Stimulated activated memory B cell treated with anti-CD40 and anti-IgM and Interleukin-4, amounts not matched to agents 10 μg/mL and 1 μg/mL and 100 μg/mL, for 72 hours (primary cell): ENCODE data around the gene SHKBP1.
A peak's percentile ranks its signal among the peaks of the same experiment; 100 is the strongest.

ENCODE experiments used
- ATAC-seq: fragments of 150-1000 bp; cut with Tn5 transposase; 2 replicates; pipeline ENCODE4 v1.10.0; 2021
- H3K27ac Mint-ChIP-seq: one replicate; pipeline ENCODE4 v1.8.0; 2022; ENCODE audit warnings: mild to moderate bottlenecking, mixed read lengths
- H3K27me3 Mint-ChIP-seq: one replicate; pipeline ENCODE4 v1.8.0; 2022; ENCODE audit warnings: mixed read lengths
- H3K36me3 Mint-ChIP-seq: one replicate; pipeline ENCODE4 v1.8.0; 2022; ENCODE audit warnings: mixed read lengths
- H3K4me1 Mint-ChIP-seq: one replicate; pipeline ENCODE4 v1.8.0; 2022; ENCODE audit warnings: mixed read lengths
- H3K4me3 Mint-ChIP-seq: one replicate; pipeline ENCODE4 v1.8.0; 2022; ENCODE audit warnings: mild to moderate bottlenecking, moderate library complexity, mixed read lengths
- H3K9me3 Mint-ChIP-seq: one replicate; pipeline ENCODE4 v1.8.0; 2022; ENCODE audit warnings: mixed read lengths

Gene SHKBP1

DNA sequence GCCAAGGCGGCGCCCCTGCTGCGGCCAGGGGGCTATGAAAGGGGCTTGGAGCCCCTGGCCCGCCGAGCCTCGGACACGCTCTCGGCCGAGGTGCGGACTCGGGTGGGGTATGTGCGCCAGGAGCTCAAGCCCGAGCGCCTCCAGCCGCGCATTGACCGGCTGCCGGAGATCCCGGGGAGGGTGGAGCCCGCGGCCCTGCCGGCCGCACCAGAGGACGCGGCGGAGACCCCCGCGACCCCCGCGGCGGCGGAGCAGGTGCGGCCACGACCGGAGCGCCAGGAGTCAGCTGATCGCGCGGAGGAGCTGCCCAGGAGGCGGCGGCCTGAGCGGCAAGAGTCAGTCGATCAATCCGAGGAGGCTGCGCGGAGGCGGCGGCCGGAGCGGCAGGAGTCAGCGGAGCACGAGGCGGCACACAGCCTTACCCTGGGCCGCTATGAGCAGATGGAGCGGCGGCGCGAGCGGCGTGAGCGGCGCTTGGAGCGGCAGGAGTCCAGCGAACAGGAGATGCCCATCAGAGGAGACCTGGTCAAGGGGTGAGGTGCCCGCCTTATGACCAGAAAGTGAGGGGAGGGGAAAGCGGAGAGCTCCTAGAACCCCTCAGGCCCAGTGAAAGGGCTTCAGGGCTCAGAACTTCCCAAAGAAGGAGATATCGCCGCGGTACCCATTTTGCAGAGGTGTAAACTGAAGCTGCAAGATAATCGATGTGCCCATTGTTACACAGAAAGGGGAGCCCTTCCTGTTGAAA lies 8.8 kb upstream of the SHKBP1 start:
- Mint-ChIP-seq H3K4me3 (peak overlapping the region; percentile 56), H3K27ac (no peak overlapping the region), H3K4me1 (peaks cover 28% of the 10 kb centered on the region), H3K27me3 (peaks cover 36% of the 10 kb centered on the region), H3K36me3 (no peaks in the 10 kb centered on the region), H3K9me3 (peaks cover 3% of the 10 kb centered on the region)
- no peak for ATAC-seq

GRCh38 chr19:40570313-40571004 lies 6.2 kb upstream of the SHKBP1 start:
- peak; percentile 97 for ATAC-seq
- H3K27ac Mint-ChIP-seq = peak overlapping the region; percentile 25
- peak overlapping the region; percentile 68 for H3K4me3 Mint-ChIP-seq
- peaks cover 16% of the 10 kb centered on the region for H3K27me3 Mint-ChIP-seq
- peaks cover 28% of the 10 kb centered on the region for H3K4me1 Mint-ChIP-seq
- peaks cover 3% of the 10 kb centered on the region for H3K9me3 Mint-ChIP-seq
- H3K36me3 Mint-ChIP-seq = no peaks in the 10 kb centered on the region

GRCh38 chr19:40571005-40571318 lies 5.7 kb upstream of the SHKBP1 start:
- Mint-ChIP-seq H3K4me3 (peak overlapping the region; percentile 62), H3K36me3 (no peaks in the 10 kb centered on the region), H3K27me3 (peaks cover 11% of the 10 kb centered on the region), H3K27ac (peak overlapping the region; percentile 25), H3K9me3 (peaks cover 3% of the 10 kb centered on the region), H3K4me1 (peaks cover 32% of the 10 kb centered on the region)
- no peak for ATAC-seq

DNA sequence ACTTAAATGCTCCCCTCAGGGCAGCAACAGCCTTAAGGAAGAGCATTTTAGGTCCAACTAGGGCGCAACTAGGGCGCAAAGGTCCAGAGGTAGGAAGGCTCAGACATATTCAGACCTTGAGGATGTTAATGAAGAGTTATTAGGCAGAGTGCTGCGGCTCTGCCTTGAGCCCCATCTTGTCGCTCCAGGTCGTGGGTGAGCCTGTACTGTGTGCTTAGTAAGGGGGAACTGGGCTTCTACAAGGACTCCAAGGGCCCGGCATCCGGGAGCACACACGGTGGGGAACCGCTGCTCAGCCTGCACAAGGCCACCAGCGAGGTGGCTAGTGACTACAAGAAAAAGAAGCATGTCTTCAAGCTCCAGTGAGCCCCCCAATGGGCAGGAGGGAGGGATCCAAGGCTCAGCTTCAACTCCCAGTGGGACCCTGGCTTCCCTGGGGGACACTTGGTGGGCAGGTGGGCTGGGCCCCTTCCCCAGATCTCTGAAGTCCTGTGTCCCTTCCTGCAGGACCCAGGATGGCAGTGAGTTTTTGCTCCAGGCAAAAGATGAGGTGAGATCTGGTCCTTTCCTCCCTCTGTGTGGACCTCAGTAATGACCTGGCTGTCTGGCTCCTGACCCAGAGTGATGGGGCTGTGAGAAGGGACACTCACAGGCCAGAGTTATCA lies 4.7 kb upstream of the SHKBP1 start:
- ATAC-seq = no peak
- Mint-ChIP-seq H3K9me3 (peaks cover 3% of the 10 kb centered on the region), H3K27ac (peak overlapping the region; percentile 36), H3K4me1 (peaks cover 34% of the 10 kb centered on the region), H3K36me3 (no peaks in the 10 kb centered on the region), H3K27me3 (peaks cover under 1% of the 10 kb centered on the region), H3K4me3 (no peak overlapping the region)

- H3K27me3 Mint-ChIP-seq = no peaks in the 10 kb centered on the region
- peaks cover 43% of the 10 kb centered on the region for H3K4me1 Mint-ChIP-seq
- H3K36me3 Mint-ChIP-seq = peaks cover 16% of the 10 kb centered on the region
- H3K27ac Mint-ChIP-seq = no peak overlapping the region
- H3K4me3 Mint-ChIP-seq = no peak overlapping the region
- H3K9me3 Mint-ChIP-seq = peaks cover 3% of the 10 kb centered on the region
- ATAC-seq = no peak
These were observed 1.3 kb upstream of the SHKBP1 start for GRCh38 chr19:40575326-40575725.

- peaks cover 44% of the 10 kb centered on the region for H3K4me1 Mint-ChIP-seq
- H3K4me3 Mint-ChIP-seq = peak overlapping the region; percentile 80
- H3K36me3 Mint-ChIP-seq = peaks cover 24% of the 10 kb centered on the region
- H3K27me3 Mint-ChIP-seq = no peaks in the 10 kb centered on the region
- peak; percentile 56 for ATAC-seq
- no peaks in the 10 kb centered on the region for H3K9me3 Mint-ChIP-seq
- peak overlapping the region; percentile 58 for H3K27ac Mint-ChIP-seq
These were observed 505 bp upstream of the SHKBP1 start for GRCh38 chr19:40576151-40576584.

GRCh38 chr19:40578442-40578908 lies 1.8 kb downstream of the SHKBP1 start:
- Mint-ChIP-seq H3K4me1 (peaks cover 40% of the 10 kb centered on the region), H3K4me3 (peak overlapping the region; percentile 80)

DNA sequence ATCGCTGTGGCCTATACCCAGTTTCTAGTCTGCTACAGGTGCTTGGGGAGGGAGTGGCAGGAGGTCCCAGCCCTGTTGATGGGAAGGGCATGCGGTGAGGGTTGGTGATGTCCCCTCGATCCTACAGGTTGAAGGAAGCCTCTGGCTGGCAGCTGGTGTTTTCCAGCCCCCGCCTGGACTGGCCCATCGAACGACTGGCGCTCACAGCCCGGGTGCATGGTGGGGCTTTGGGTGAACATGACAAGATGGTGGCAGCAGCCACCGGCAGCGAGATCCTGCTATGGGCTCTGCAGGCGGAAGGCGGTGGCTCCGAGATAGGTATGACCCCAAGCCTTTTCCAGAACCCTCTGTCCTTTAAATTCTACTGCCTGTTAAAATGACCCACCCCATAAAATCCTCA lies 3.9 kb downstream of the SHKBP1 start:
- no peak for ATAC-seq

More at GRCh38 chr19:40578442-40578908, 1.8 kb downstream of the SHKBP1 start:
- Mint-ChIP-seq H3K27me3 (no peaks in the 10 kb centered on the region), H3K36me3 (peaks cover 47% of the 10 kb centered on the region), H3K27ac (peak overlapping the region; percentile 58), H3K9me3 (no peaks in the 10 kb centered on the region)
- no peak for ATAC-seq

DNA sequence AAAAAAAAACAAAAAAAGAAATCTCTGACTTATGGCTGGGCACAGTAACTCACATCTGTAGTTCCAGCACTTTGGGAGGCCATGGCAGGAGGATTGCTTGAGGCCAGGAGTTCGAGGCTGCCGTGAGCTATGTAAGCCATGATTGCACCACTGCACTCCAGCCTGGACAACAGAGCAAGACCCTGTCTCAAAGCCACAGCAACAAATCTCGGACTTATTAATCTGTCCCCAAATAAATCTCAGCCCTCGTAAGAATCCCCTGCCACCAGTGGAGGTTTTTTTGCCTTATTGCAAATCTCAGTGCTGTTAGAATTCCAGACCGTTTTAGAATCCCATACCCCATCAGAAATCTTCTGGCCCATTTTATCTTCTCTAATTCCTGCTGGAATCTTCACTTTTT lies 4.9 kb downstream of the SHKBP1 start:
- Mint-ChIP-seq H3K4me1 (peaks cover 58% of the 10 kb centered on the region), H3K27me3 (no peaks in the 10 kb centered on the region), H3K9me3 (no peaks in the 10 kb centered on the region), H3K4me3 (no peak overlapping the region), H3K27ac (no peak overlapping the region), H3K36me3 (peaks cover 71% of the 10 kb centered on the region)
- no peak for ATAC-seq

More for the DNA sequence above, 3.9 kb downstream of the SHKBP1 start:
- peaks cover 56% of the 10 kb centered on the region for H3K4me1 Mint-ChIP-seq
- peak overlapping the region; percentile 27 for H3K27ac Mint-ChIP-seq
- H3K9me3 Mint-ChIP-seq = no peaks in the 10 kb centered on the region
- peaks cover 62% of the 10 kb centered on the region for H3K36me3 Mint-ChIP-seq
- no peaks in the 10 kb centered on the region for H3K27me3 Mint-ChIP-seq
- no peak overlapping the region for H3K4me3 Mint-ChIP-seq

DNA sequence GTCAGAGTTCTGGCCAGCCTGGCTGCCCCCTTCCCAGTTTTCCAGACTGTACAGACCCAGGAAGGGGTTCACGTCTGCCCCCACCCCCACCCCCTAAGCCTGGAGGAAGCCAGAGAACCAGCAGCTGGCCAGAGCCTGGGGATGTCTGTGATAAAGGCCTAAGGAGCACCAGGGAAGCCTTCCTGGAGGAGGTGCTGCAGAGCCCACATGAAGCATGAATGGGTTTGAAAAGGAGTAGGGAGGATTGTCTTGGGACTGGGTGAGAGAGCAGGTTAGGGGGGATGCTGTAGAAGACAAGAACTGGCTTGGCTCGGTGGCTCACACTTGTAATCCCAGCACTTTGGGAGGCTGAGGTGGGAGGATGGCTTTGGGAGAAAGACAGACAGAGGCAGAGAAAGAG lies 5.8 kb downstream of the SHKBP1 start:
- no peak overlapping the region for H3K27ac Mint-ChIP-seq

GRCh38 chr19:40583283-40583682 lies 6.6 kb downstream of the SHKBP1 start:
- Mint-ChIP-seq H3K36me3 (peaks cover 79% of the 10 kb centered on the region), H3K27ac (peak overlapping the region; percentile 35), H3K9me3 (no peaks in the 10 kb centered on the region), H3K27me3 (no peaks in the 10 kb centered on the region), H3K4me3 (no peak overlapping the region), H3K4me1 (peaks cover 49% of the 10 kb centered on the region)
- ATAC-seq = no peak

More for the DNA sequence above, 5.8 kb downstream of the SHKBP1 start:
- H3K4me3 Mint-ChIP-seq = no peak overlapping the region
- no peaks in the 10 kb centered on the region for H3K27me3 Mint-ChIP-seq
- peaks cover 57% of the 10 kb centered on the region for H3K4me1 Mint-ChIP-seq
- H3K9me3 Mint-ChIP-seq = no peaks in the 10 kb centered on the region
- no peak for ATAC-seq
- peaks cover 79% of the 10 kb centered on the region for H3K36me3 Mint-ChIP-seq

DNA sequence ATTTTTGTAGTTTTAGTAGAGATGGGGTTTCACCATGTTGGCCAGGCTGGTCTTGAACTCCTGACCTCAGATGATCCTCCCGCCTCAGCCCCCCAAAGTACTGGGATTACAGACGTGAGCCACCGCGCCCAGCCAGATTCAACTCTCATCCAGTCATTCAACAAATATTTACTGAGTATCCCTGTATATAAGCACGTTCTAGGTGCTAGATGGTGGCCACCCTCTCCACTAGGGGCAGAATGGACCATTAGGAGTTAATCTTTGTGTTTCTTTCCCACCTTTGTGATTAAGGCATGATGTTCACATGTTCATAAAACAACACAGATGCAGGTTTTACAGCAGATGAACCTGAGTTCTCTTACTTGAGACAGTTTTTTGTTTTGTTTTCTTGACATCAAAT lies 7.3 kb downstream of the SHKBP1 start:
- no peaks in the 10 kb centered on the region for H3K27me3 Mint-ChIP-seq
- ATAC-seq = no peak
- H3K9me3 Mint-ChIP-seq = no peaks in the 10 kb centered on the region
- H3K4me3 Mint-ChIP-seq = no peak overlapping the region
- H3K36me3 Mint-ChIP-seq = peaks cover 80% of the 10 kb centered on the region
- peak overlapping the region; percentile 35 for H3K27ac Mint-ChIP-seq
- peaks cover 43% of the 10 kb centered on the region for H3K4me1 Mint-ChIP-seq

DNA sequence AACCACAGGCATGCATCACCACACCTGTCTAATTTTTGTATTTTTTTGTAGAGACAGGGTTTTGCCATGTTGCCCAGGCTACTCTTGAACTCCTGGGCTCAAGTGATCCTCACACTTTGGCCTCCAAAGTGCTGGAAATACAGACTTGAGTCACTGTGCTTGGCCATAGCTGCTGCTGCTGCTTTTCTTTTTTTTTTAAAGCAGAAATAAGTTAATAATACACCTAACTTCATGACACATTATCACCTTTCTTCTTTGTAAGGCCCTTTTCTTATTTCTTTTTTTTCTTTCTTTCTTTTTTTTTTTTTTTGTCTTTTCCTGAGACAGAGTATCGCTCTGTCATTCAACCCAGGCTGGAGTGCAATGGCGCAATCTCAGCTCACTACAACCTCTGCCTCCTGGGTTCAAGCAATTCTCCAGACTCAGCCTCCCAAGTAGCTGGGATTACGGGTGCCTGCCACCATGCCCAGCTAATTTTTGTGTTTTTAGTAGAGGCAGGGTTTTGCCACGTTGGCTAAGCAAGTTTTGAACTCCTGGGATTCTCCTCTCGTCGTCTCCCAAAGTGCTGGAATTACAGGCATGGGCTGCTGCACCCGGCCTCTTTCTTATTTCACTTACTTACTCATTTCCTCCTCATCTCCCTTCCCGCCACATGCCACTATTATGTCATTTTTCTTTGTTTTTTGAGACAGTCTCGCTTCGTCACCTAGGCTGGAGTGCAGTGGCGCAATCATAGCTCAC lies 8.7 kb downstream of the SHKBP1 start:
- Mint-ChIP-seq H3K9me3 (no peaks in the 10 kb centered on the region), H3K27ac (peak overlapping the region; percentile 27), H3K36me3 (peaks cover 90% of the 10 kb centered on the region), H3K4me1 (peaks cover 32% of the 10 kb centered on the region), H3K4me3 (no peak overlapping the region), H3K27me3 (no peaks in the 10 kb centered on the region)
- ATAC-seq = no peak

GRCh38 chr19:40585982-40586422 lies 9.3 kb downstream of the SHKBP1 start:
- Mint-ChIP-seq H3K4me1 (peaks cover 26% of the 10 kb centered on the region), H3K27me3 (no peaks in the 10 kb centered on the region), H3K4me3 (no peak overlapping the region), H3K36me3 (peaks cover 90% of the 10 kb centered on the region), H3K27ac (peak overlapping the region; percentile 27), H3K9me3 (no peaks in the 10 kb centered on the region)
- no peak for ATAC-seq

- H3K36me3 Mint-ChIP-seq = peaks cover 90% of the 10 kb centered on the region
- H3K4me1 Mint-ChIP-seq = peaks cover 25% of the 10 kb centered on the region
- H3K27ac Mint-ChIP-seq = peak overlapping the region; percentile 27
- no peaks in the 10 kb centered on the region for H3K9me3 Mint-ChIP-seq
- ATAC-seq = no peak
- no peaks in the 10 kb centered on the region for H3K27me3 Mint-ChIP-seq
- H3K4me3 Mint-ChIP-seq = no peak overlapping the region
These were observed 9.9 kb downstream of the SHKBP1 start for GRCh38 chr19:40586611-40587010.
